ENCODE measurements around the gene PPP1R26. TPM values are rescaled to one million over a fixed set of nuclear protein-coding genes. Genes with fewer than 3 reads are reported as not detected.
A peak's percentile ranks its signal among the peaks of the same experiment; 100 is the strongest.

PPP1R26 gene
- total RNA-seq (2014; rRNA removed; shearing (Covaris generic)), result 44.4 and 49.8 TPM in 2 replicates
- 10.7 and 11.4 TPM in 2 replicates for polyA plus RNA-seq (2016; fragmentation: Nextera tagmentation; extraction: Ambion mirVana)
- long read RNA-seq, full-length matches to known transcripts, result 2 of 2 reads
- long read RNA-seq, partial matches to known transcripts, result 0 of 2 reads
- long read RNA-seq, other reads (novel, unspliced or antisense), result 0 of 2 reads

GRCh38 chr9:135479469-135480052 lies at the start of gene PPP1R26:
Gene PPP1R26, plus strand, starts transcription at chr9:135479782. Its CDS starts 4,729 bp downstream, at chr9:135484511.
- Mint-ChIP-seq H3K27me3 (ENCODE audit: insufficient read depth, low read depth, poor library complexity) (peaks cover 9% of the 10 kb centered on the region), H3K4me3 (peak within 1 kb of the TSS; percentile 81), H3K36me3 (ENCODE audit: low read depth) (peaks cover 15% of the 10 kb centered on the region), H3K27ac (no peak within 1 kb of the TSS), H3K9me3 (no peaks in the 10 kb centered on the region), H3K4me1 (peaks cover 9% of the 10 kb centered on the region)
- TF ChIP-seq CREB1 (CRISPR knock-in tag; IDR thresholded peaks at IDR 0.05; ENCODE audit: low read depth) (no peak), EZH2phosphoT487 (IDR thresholded peaks at IDR 0.05; ENCODE audit: unreplicated experiment) (no peak), NANOG (IDR thresholded peaks at IDR 0.05; ENCODE audit: borderline replicate concordance) (no peak), ZNF114 (CRISPR knock-in tag; IDR thresholded peaks at IDR 0.05) (no peak), ZNF462 (CRISPR knock-in tag; IDR thresholded peaks at IDR 0.05) (no peak), ZNF331 (CRISPR knock-in tag; IDR thresholded peaks at IDR 0.05; ENCODE audit: low read depth) (no peak), POLR2AphosphoS5 (IDR thresholded peaks at IDR 0.05; ENCODE audit: low read depth) (no peak), EZH2 (IDR thresholded peaks at IDR 0.05; ENCODE audit: low read depth, unreplicated experiment) (no peak)
- TF ChIP-seq, protein P1, sequence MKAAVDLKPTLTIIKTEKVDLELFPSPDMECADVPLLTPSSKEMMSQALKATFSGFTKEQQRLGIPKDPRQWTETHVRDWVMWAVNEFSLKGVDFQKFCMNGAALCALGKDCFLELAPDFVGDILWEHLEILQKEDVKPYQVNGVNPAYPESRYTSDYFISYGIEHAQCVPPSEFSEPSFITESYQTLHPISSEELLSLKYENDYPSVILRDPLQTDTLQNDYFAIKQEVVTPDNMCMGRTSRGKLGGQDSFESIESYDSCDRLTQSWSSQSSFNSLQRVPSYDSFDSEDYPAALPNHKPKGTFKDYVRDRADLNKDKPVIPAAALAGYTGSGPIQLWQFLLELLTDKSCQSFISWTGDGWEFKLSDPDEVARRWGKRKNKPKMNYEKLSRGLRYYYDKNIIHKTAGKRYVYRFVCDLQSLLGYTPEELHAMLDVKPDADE (IDR thresholded peaks at IDR 0.05), result no peak
- TF ChIP-seq, protein P2, sequence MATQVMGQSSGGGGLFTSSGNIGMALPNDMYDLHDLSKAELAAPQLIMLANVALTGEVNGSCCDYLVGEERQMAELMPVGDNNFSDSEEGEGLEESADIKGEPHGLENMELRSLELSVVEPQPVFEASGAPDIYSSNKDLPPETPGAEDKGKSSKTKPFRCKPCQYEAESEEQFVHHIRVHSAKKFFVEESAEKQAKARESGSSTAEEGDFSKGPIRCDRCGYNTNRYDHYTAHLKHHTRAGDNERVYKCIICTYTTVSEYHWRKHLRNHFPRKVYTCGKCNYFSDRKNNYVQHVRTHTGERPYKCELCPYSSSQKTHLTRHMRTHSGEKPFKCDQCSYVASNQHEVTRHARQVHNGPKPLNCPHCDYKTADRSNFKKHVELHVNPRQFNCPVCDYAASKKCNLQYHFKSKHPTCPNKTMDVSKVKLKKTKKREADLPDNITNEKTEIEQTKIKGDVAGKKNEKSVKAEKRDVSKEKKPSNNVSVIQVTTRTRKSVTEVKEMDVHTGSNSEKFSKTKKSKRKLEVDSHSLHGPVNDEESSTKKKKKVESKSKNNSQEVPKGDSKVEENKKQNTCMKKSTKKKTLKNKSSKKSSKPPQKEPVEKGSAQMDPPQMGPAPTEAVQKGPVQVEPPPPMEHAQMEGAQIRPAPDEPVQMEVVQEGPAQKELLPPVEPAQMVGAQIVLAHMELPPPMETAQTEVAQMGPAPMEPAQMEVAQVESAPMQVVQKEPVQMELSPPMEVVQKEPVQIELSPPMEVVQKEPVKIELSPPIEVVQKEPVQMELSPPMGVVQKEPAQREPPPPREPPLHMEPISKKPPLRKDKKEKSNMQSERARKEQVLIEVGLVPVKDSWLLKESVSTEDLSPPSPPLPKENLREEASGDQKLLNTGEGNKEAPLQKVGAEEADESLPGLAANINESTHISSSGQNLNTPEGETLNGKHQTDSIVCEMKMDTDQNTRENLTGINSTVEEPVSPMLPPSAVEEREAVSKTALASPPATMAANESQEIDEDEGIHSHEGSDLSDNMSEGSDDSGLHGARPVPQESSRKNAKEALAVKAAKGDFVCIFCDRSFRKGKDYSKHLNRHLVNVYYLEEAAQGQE (IDR thresholded peaks at IDR 0.05; ENCODE audit: unreplicated experiment), result no peak
- ATAC-seq (peak; percentile 5; the same call in 1 of the 3 replicates), DNase-seq (ENCODE audit: low spot score) (peak; percentile 35)
- H3K9me2 ChIP-seq (ENCODE audit: insufficient read depth), result no peaks in the 10 kb centered on the region
- peaks cover 10% of the 10 kb centered on the region for H3K4me1 ChIP-seq (ENCODE audit: insufficient read depth)
- H3K4me3 ChIP-seq, result peak within 1 kb of the TSS; percentile 86
- H3F3A ChIP-seq (replicated peaks; ENCODE audit: low read depth), result peaks cover 12% of the 10 kb centered on the region; the same call in 1 of the 2 replicates
- peaks cover 7% of the 10 kb centered on the region; the same call in 1 of the 2 replicates for H4K20me1 ChIP-seq (replicated peaks; ENCODE audit: insufficient read depth)
- H3K27ac ChIP-seq (ENCODE audit: low read depth), result peak within 1 kb of the TSS; percentile 63; the same call in 1 of the 2 replicates
- peaks cover 7% of the 10 kb centered on the region; the same call in 1 of the 2 replicates for H3K36me3 ChIP-seq (ENCODE audit: insufficient read depth)
- no peaks in the 10 kb centered on the region for H3K27me3 ChIP-seq (ENCODE audit: insufficient read depth)
- H3K79me2 ChIP-seq (replicated peaks; ENCODE audit: insufficient read depth), result peaks cover 31% of the 10 kb centered on the region
- peak within 1 kb of the TSS; percentile 92 for H3K4me2 ChIP-seq
- H2AFZ ChIP-seq, result peak within 1 kb of the TSS; percentile 66; the same call in 1 of the 2 replicates

Measured in GM23338 (cell line).